H1 (cell line): ENCODE results near the gene DDIAS.

ENCODE experiments used
- CEBPB ChIP-seq: IDR thresholded peaks from 2 replicates; pipeline ENCODE4 v1.6.1; 2012; ENCODE audit warnings: low read depth, low read length
- CTCF ChIP-seq, 3 experiments: IDR thresholded peaks; 1 replicate in 2 of 3; 2 replicates in 1 of 3; pipeline versions ENCODE4 v1.5.1 to v1.6.1; 2011; ENCODE audit warnings: low read length in 3 of 3, mild to moderate bottlenecking in 3 of 3, inconsistent platforms in 2 of 3, low read depth in 1 of 3, moderate library complexity in 1 of 3; ENCODE audit not compliant: insufficient read depth in 1 of 3; ENCODE audit errors: control extremely low read depth in 1 of 3
- HDAC6 ChIP-seq: IDR thresholded peaks from one replicate; pipeline ENCODE4 v1.7.1; 2012; ENCODE audit warnings: low read depth, mild to moderate bottlenecking, inconsistent platforms, low read length, moderate library complexity
- POLR2A ChIP-seq, 2 experiments: IDR thresholded peaks; 1 replicate in 1 of 2; 2 replicates in 1 of 2; pipeline ENCODE4 v1.6.1; 2011; ENCODE audit warnings: low read depth in 2 of 2, low read length in 2 of 2, mild to moderate bottlenecking in 2 of 2; ENCODE audit errors: control extremely low read depth in 1 of 2
- POLR2AphosphoS5 ChIP-seq: IDR thresholded peaks from 2 replicates; pipeline ENCODE4 v1.6.1; 2011; ENCODE audit warnings: low read depth, low read length

- TF ChIP-seq CEBPB (no peak), POLR2A (IDR thresholded peaks at IDR 0.05; ENCODE audit: control extremely low read depth in 1 of 2, low read depth in 2 of 2, low read length in 2 of 2) (no peak), CTCF (IDR thresholded peaks at IDR 0.05; ENCODE audit: control extremely low read depth in 1 of 3, insufficient read depth in 1 of 3, low read depth in 1 of 3, low read length in 3 of 3) (no peak), HDAC6 (no peak), POLR2AphosphoS5 (no peak)
These were observed 42.7 kb downstream of the DDIAS start for GRCh38 chr11:82944198-82944597.
